Measurements from ENCODE around the gene MAML3.
A peak's percentile ranks its signal among the peaks of the same experiment; 100 is the strongest.

MAML3 gene

GRCh38 chr4:139986689-139987501 lies 167.1 kb downstream of the MAML3 start:
- DNase-seq: peak; percentile 5

- DNase-seq: no peak
Measured at GRCh38 chr4:139986106-139986505, 167.9 kb downstream of the MAML3 start.

GRCh38 chr4:139985401-139985800 lies 168.6 kb downstream of the MAML3 start:
- no peak for DNase-seq

- no peak for DNase-seq
Measured at GRCh38 chr4:139984471-139984870, 169.5 kb downstream of the MAML3 start.

- DNase-seq: no peak
Measured at GRCh38 chr4:139978692-139979091, 175.3 kb downstream of the MAML3 start.

GRCh38 chr4:139977838-139978609 lies 176.0 kb downstream of the MAML3 start:
- DNase-seq: no peak

- peak; percentile 47 for DNase-seq
Measured at GRCh38 chr4:139975830-139976272, 178.1 kb downstream of the MAML3 start.

- no peak for DNase-seq
Measured at GRCh38 chr4:139973616-139974015, 180.4 kb downstream of the MAML3 start.

- DNase-seq: no peak
Measured at GRCh38 chr4:139973015-139973414, 181.0 kb downstream of the MAML3 start.

GRCh38 chr4:139972305-139972704 lies 181.7 kb downstream of the MAML3 start:
- DNase-seq: no peak

- DNase-seq: no peak
Measured at GRCh38 chr4:139971111-139971510, 182.9 kb downstream of the MAML3 start.

GRCh38 chr4:139969635-139970266 lies 184.2 kb downstream of the MAML3 start:
- DNase-seq: no peak

- DNase-seq: no peak
Measured at GRCh38 chr4:139968831-139969230, 185.2 kb downstream of the MAML3 start.

GRCh38 chr4:139966383-139966782 lies 187.6 kb downstream of the MAML3 start:
- no peak for DNase-seq

- DNase-seq: no peak
Measured at GRCh38 chr4:139965789-139966188, 188.2 kb downstream of the MAML3 start.

- DNase-seq: no peak
Measured at GRCh38 chr4:139963708-139964107, 190.3 kb downstream of the MAML3 start.

GRCh38 chr4:139962130-139962684 lies 191.8 kb downstream of the MAML3 start:
- DNase-seq: no peak

- no peak for DNase-seq
Measured at GRCh38 chr4:139961344-139961946, 192.5 kb downstream of the MAML3 start.

GRCh38 chr4:139959396-139959795 lies 194.6 kb downstream of the MAML3 start:
- no peak for DNase-seq

- peak; percentile 55 for DNase-seq
Measured at GRCh38 chr4:139958739-139959098, 195.3 kb downstream of the MAML3 start.

GRCh38 chr4:139957986-139958738 lies 195.8 kb downstream of the MAML3 start:
- DNase-seq: no peak

GRCh38 chr4:139957065-139957464 lies 196.9 kb downstream of the MAML3 start:
- DNase-seq: no peak
